NCI-H1048 (cell line): ENCODE measurements around the gene HOMER3.
"Not testable (repeated sequence)": the region's sequence is repeated elsewhere in the genome, so short reads cannot be mapped to it uniquely, and the experiment has no call there.

Source experiments
- DNase-seq: peaks from one replicate; lab custom pipeline; 2025; lab: John Stamatoyannopoulos, UW

Gene HOMER3

GRCh38 chr19:18902519-18902918 is 38.5 kb downstream of the HOMER3 start:
- not testable (repeated sequence) for DNase-seq

DNA sequence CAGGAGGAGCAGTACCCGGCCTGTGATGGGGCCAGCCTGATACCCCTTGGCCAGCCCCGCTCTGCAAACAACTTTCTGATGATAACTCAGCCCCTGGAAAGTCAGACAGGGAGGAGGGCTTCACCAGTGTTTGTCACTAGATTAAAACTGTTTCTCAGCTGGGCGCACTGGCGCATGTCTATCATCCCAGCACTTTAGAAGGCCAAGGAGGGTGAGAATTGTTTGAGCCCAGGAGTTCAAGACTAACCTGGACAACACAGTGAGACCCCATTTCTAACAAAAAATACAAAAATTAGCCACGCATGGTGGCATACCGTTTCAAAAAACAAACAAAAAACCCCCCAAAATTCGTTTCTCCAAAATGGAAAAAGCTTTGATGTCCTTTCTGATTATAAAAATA is 39.5 kb downstream of the HOMER3 start:
- DNase-seq: no peak

DNA sequence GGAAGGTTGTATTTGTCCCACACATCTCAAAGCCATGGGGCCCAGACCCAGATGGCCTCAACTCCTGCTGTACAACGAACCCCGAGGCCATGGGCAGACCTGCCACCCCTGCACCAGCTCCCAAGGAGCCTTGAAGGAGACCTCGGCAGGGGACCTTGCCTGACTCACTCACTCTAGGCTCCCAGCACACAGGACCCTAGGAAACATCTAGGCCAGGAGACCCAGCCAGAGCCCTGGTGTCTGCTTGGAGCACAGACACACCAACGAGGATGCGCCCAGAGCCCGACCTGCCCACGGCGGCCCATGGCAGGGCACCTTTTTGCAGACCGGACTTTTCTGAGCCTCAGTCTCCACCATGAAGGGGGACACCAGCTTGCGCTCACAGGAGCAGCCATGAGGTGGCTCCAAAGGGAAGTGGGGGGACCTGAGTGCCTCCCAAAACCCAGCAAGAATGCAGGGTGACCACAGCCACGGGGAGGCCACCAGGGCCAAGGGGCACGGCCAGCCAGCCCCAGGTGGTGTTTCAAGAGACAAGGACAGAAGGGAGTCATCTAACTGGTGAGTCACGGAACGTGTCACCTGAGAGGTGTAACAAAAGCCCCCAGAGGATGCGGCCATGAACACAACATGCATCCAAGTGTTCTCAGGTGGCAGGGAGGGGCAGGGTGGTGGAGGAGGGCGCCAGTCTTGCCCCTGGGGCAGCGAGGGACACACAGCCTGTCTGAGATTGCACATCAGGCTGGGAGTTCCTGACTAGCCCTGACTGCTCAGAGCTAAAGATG is 40.1 kb downstream of the HOMER3 start:
- no peak for DNase-seq

- no peak for DNase-seq
Observed at GRCh38 chr19:18899624-18900560, 41.1 kb downstream of the HOMER3 start.

DNA sequence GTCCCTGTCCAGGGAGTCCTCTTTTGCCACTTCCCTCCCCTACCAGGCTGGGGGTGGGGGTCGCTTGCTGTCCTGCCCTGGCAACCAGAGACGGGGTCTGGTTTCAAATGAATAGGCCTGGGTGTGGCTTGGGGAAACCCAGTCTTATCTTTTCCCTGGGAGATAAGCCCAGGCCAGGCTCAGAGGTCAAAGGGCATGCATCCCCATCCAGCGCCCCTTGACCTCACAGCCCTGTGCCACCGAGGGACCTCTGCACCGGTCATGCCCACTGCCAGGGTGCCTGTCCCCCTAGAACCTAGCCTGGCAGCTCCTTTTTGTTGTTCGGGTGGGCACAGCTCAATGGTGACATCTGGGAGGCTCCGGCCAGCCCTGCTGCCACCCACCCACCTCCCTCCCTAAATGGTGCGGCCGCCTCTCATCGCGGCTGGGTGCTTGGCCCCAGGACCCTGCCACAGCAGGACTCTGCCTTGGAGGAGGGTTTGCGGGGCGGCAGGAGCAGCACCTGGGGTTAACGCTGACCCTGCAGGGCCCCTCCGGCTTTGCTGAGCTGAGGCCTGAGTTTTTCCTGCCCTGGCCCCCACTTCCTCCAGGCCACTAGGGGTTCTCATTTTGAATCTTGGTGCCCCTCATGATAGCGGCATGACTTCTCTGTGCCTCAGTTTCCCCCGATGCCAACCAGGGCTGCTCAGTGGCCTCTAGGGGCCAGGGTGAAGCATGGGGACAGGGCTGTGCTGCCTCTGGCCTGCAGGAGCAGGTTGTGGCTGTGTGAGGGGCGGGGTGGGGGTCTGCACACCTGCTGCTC is 42.2 kb downstream of the HOMER3 start:
- DNase-seq: no peak

GRCh38 chr19:18898081-18898606 is 42.9 kb downstream of the HOMER3 start:
- DNase-seq: no peak

GRCh38 chr19:18897094-18898029 is 43.7 kb downstream of the HOMER3 start:
- no peak for DNase-seq

- DNase-seq: no peak
Observed at GRCh38 chr19:18896421-18896841, 44.6 kb downstream of the HOMER3 start.

- no peak for DNase-seq
Observed at GRCh38 chr19:18895824-18896341, 45.1 kb downstream of the HOMER3 start, which contains the start of gene CERS1. Gene CERS1 (minus strand): TSS chr19:18896158. CDS start chr19:18896072, 86 bp downstream.

DNA sequence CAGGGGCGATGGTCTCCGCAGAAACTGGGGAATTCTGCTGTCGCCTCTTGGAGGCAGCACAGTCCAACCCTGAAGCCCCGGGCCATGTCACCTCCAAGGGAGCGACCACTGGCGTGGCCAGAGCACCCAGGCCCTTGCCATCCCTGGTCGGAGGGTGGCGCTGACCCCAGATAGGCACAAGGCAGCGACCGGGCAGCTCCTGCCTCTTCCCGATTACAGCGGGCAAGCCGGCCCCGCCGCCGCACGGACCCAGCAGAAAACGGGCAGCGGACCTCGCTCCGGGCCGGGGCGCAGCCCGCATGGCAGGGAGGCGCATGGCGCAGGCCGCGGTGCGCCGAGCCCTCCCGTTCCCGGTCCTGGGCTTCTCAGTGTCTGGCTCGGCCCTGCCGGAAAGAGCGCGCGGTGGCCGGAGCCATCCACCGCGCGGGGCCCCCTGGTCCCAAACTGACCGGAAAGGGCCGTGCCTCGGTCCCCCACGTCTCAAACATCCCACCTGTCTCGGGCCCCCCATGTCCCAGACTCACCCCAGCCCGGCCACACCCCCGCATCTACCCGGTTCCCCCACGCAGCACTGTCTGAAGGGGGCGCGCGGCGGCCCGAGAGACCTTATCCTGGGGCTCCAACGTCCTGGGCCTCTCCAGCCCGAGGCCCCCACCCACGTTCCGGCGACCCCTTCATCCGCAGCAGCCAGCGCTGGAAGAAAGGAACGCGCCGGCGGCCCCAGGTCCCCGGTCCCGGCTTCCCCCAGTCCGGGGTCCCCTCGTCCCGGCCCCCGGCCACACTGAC is 45.8 kb downstream of the HOMER3 start:
- no peak for DNase-seq

GRCh38 chr19:18894254-18895037 is 46.6 kb downstream of the HOMER3 start:
- no peak for DNase-seq

DNA sequence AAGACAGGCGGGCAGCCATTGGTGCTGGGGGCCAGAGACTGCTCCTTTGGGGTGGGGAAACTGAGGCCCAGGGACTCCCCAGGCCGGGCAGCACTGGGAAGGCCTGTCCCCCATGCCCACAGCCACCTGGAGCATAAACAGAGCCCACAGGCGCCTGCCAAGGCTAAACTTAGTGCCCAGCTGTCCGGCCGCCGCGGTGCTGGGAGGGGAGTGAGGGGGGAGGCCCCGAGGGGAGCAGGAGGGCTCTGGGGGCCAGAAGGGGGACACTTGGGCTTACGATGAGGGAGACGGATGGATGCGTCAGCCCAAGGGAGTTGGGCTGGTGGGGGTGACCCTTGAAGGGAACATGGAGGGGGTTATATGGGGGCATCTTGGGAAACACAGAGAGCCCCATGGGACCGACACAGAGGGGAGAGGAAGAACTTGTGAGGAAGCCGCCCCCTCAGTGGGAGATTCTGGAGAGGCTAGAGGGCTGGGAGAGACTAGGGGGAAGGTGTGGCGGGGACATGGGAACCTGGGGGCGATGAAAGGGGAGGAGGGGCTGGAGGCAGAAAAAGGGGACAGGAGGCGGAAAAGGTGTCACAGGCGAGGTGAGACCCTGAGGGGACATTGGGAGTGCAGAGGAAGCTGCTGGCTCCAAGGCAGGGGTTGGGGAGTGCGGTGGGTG is 47.3 kb downstream of the HOMER3 start:
- DNase-seq: no peak

DNA sequence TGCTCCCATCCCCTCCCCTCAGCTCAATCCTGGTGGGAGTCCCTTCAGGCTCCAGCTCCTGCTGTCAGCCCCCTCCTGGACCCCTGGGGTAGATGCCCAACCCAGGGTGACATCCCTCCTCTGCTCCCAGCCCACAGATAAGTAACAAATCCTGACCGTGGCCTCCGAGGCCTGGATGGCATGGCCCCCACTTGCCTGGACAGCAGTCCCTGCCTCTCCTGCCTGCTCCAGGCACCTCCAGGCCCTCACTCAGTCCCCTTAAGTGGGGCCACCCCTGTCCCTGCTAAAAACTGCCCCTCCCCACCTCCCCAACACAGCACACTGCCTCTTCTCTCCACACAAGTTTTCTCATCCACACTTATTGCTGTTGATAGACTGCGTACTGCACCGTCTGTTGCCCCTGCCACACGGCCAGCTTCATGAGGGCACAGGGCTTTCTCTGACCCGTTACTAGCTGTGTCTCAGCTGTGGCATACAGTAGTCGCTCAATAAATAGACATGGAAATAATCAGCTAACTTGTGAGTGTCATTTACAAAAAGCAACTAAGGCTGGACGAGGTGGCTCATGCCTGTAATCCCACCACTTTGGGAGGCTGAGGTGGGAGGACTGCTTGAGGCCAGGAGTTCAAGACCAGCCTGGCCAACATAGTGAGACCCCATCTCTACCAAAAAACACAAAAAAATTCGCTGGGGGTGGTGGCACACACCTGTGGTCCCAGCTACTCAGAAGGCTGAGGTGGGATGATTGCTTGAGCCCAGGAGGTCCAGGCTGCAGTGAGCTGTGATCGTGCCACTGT is 50.9 kb downstream of the HOMER3 start:
- no peak for DNase-seq

DNA sequence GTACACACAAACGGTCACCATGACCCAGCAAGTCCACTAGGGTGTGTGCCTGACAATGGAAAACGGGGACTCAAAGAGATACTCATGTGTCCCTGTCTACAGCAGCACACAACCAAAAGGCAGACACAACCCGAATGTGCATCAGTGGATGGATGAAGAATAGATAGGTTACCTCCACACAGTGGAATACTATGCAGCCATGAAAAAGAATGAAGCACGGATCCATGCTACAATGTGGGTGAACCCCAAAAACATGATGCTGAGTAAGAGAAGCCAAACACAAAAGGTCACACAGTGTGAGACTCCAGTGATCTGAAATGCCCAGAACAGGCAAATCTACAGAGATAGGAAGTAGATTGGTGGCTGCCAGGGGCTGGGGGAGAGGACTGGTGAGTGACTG is 54.0 kb downstream of the HOMER3 start:
- DNase-seq: no peak

DNA sequence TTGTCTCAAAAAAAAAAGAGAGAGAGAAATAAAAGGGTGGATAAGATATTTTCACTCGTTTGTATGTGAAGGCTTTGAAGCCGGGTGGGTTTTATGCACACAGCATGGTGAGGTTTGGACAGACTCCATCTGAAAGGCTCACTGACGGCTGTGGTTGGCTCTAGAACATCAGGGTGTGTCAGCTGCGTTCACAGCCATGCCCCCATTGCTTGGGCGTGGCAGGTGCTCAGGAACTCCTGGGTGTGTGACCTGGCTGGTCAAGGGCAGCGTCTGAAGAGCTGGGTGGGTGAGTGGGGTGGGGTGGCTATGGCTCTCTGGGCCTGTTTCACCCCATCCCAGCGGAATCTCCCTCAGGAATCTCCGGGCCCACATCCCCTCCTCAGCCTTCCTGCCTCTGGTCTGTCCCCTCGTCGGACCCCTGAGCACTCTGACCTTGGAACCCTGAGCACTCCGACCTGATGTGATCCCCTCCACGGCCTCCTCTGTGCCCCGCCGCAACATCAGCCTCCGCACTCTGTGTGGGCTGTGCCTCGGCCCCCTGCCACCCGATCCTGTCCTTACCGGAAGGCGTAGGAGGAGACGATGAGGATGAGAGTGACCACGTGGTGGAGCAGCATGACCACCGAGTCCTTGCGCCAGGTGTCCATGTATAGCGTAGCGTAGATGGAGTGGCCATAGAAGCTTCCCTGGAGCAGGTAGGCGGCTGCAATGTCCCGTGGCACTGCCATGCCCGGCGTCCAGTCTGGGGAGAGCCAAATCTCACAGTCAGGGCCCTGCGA is 57.3 kb downstream of the HOMER3 start:
- no peak for DNase-seq

GRCh38 chr19:18881491-18881890 is 59.5 kb downstream of the HOMER3 start:
- no peak for DNase-seq
